IPS-18c (cell line): ENCODE results near the gene ZNF768.

ENCODE experiments used
- H3K4me3 ChIP-seq: 2 replicates; pipeline ENCODE4 v1.7.0; 2013; ENCODE audit warnings: low read depth, mild to moderate bottlenecking, low read length, moderate library complexity; ENCODE audit not compliant: insufficient read depth
- H3K9me3 ChIP-seq: one replicate; pipeline ENCODE4 v1.6.1; 2013; ENCODE audit warnings: mild to moderate bottlenecking, low read length, moderate library complexity; ENCODE audit not compliant: control insufficient read depth, insufficient read depth

The ZNF768 gene

DNA sequence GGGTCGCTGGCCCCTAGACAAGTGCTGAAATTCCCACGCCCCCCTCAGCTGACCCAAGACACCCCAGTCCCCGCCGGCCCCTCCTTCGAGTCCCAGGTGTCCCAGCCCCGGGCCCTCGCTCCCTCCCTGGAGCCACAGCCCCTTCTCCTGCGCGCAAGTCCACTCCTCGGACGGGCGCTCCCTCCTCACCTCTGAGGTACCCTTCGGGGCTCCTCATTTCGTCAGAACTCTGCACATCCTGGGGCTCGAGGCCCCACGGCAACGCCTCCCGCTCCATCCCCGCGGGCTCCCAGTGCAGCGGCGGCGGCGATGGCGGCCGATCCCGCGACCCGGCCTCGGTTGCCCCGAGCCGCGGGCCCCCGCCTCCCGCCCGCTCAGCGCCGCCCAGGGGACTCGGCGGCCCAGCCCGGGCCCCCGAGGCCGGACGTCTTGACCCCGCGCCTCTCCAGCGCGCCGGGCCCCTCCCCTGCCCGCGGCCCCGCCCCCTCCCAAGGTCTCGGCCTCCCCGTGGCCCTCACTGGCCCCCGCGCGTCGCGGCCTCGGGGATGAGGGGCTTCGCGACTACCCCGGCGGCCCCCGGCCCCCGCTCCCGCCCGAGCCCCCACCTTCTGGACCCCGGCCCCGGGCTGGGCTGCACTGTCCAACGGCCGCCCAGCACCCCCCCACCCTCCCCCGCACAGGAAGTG lies at the start of gene ZNF768:
TSS of gene ZNF768 (minus strand) at position 430 of the 686 bp plus-strand sequence. CDS start at position 277, 153 bp downstream.
- Histone ChIP-seq H3K4me3 (peak within 1 kb of the TSS; percentile 78), H3K9me3 (no peaks in the 10 kb centered on the region)

DNA sequence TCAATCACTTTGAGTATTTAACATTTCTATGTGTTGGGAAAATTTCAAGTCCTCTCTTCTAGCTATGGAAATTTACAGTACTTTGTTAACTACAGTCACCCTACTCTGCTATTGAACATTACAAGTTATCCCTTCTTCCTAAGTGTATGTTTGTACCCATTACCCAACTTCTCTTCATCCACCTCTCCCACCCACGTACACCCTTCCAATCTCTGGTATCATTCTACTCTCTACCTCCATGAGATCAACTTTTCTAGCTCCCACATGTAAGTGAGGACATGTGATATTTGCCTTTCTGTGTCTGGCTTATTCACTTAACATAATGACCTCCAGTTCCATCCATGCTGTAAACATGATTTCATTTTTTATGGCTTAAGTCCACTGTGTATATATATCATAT lies 48.3 kb upstream of the ZNF768 start:
- Histone ChIP-seq H3K4me3 (no peak overlapping the region), H3K9me3 (no peaks in the 10 kb centered on the region)

DNA sequence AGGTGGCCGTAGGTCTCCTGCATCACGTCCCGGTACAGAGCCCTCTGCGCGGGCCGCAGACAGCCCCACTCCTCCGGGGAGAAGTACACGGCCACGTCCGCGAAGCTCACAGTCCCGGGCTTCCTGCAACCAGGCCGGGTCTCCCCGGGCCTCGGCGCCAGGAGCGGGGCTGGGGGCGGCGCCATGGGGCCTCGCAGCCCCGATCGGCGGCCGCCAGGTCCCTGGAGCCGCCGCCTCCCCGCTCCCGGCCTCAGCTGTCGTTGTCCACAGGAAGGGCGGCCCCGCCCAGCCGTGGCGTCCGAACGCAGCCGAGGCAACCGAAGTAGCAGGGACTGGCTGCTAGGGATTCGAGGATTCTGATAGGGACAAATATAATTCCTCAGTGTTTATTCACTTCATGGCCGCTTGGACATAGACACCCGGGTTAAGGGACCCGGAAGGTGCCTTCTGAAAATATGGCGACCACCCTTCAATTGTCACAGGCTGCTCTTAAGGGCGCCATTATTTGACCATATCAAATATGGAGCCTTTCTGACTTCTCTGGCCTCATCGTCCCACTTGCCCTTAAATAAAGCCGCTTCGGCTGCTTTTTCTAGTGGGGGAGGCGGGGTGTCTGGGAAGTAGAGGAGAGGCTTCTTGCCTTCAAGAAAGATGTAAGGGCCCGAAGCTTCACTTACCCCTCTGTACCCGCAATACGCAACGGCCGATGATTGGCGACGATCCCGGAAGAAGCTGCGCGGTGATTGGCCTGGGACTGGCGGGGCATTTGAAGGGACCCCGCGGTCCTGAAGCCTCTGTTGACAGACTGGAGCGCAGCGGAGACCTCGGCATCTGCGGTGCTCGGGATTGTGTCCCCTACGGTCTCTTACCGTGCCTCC lies 45.3 kb upstream of the ZNF768 start, which contains the start of gene ZNF688:
TSS of gene ZNF688 (minus strand) at position 270 of the 878 bp plus-strand sequence. CDS start at position 185, 85 bp downstream.
- Histone ChIP-seq H3K4me3 (peak within 1 kb of the TSS; percentile 70), H3K9me3 (no peaks in the 10 kb centered on the region)

DNA sequence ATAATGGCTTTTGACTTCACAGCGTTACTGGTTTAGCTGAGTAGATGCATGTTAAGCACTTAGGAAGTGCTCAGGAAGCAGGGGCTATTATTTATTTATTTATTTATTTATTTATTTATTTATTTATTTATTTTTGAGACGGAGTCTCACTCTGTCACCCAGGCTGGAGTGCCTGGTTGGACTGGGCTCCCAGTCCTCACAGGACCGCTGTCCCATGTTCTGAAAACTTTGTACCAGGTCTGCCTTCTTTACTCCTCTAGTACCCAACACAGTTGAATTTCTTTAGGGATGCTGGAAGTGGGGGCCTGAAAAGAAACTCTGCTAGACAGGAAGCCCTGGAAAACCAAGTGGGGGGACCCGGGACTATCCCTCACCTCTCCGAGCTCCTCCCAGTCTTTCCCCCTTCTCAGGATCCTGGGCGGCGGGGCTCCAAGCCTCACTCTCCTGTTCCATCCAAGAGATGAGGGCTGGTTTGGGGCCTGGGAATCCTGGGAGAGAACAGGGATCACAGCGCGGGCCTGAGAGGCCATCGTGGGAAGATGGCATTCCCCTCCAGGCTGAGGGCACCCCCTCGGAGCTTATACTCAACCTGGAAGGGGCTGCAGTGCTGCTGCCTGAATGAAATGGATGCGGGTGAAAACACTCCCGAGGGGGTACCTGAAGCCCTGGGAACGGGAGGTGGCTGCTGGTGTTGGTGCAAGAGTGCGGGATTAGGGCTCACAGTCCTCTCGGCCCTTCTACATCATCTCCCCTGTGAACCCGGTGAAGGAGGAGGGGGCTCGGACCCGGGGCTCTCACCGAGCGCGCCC lies 44.5 kb upstream of the ZNF768 start:
- H3K4me3 ChIP-seq = peak overlapping the region; percentile 70
- no peaks in the 10 kb centered on the region for H3K9me3 ChIP-seq

- no peaks in the 10 kb centered on the region for H3K9me3 ChIP-seq
- H3K4me3 ChIP-seq = no peak overlapping the region; the same call in 1 of the 2 replicates
Measured at GRCh38 chr16:30569746-30570635, 43.6 kb upstream of the ZNF768 start.

GRCh38 chr16:30569281-30569680 lies 42.9 kb upstream of the ZNF768 start:
- no peak overlapping the region for H3K4me3 ChIP-seq
- H3K9me3 ChIP-seq = no peaks in the 10 kb centered on the region

DNA sequence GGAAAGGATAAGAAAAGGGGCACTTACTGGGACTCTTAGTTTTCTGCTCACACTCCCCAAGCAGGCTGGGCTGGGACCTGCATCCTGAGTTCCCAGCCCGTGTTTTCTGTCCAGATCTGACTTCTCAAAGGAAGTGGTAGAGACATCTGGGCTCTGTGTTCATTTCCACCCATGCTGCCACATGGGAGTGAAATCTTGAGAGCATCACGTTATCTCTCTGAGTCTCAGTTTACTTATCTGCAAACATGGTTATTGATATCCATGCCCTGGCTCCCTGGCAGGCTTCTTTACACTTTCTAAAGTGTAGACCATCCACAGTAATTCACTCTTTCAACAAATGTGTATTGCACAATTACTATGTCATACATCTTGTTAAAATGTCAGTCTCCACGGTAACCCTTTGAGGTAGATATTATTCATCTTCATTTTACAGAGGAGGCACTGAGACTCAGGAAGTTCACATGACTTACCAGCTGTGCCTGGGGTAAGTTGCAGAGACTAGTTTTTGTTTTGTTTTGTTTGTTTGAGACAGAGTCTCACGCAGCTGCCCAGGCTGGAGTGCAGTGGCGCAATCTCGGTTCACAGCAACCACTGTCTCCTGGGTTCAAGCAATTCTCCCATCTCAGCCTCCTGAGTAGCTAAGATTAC lies 41.7 kb upstream of the ZNF768 start:
- H3K9me3 ChIP-seq = no peaks in the 10 kb centered on the region
- no peak overlapping the region for H3K4me3 ChIP-seq

DNA sequence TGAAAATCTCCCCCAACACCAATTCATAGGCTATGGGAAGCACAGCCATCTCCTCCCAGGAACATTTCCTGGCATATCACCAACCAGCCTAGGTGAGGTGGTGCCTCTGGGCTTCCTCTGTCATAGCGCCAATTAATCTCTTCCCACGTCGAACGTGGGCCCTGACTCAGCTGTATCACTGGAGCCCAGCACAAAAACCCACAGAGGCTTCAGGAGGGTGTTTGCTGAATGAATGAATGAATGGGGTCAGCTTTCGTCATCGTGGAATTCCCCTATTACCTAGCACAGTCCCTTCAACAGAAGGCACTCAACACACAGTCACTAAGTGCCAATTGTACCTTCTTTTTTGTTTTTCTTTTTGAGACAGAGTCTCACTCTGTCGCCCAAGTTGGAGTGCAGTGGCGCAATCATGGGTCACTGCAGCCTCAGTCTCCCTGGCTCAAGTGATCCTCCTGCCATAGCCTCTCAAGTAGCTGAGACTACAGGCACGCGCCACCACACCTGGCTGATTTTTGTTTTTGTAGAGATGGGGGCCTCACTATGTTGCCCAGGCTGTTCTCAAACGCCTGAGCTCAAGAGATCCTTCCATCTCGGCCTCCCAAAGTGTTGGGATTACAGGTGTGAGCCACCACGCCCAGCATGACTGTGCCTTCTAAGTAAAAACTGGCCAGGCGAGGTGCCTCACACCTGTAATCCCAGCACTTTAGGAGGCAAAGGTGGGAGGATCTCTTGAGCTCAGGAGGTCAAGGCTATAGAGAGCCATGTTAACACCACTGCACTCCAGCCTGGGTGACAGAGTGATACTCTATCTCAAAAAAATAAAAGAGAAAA lies 41.0 kb upstream of the ZNF768 start:
- H3K9me3 ChIP-seq = no peaks in the 10 kb centered on the region
- H3K4me3 ChIP-seq = no peak overlapping the region

- no peak overlapping the region for H3K4me3 ChIP-seq
- H3K9me3 ChIP-seq = no peaks in the 10 kb centered on the region
Measured at GRCh38 chr16:30566531-30566930, 40.2 kb upstream of the ZNF768 start.

GRCh38 chr16:30565984-30566383 lies 39.6 kb upstream of the ZNF768 start:
- H3K4me3 ChIP-seq = no peak overlapping the region
- H3K9me3 ChIP-seq = no peaks in the 10 kb centered on the region

GRCh38 chr16:30565526-30565925 lies 39.2 kb upstream of the ZNF768 start:
- H3K4me3 ChIP-seq = no peak overlapping the region
- no peaks in the 10 kb centered on the region for H3K9me3 ChIP-seq

DNA sequence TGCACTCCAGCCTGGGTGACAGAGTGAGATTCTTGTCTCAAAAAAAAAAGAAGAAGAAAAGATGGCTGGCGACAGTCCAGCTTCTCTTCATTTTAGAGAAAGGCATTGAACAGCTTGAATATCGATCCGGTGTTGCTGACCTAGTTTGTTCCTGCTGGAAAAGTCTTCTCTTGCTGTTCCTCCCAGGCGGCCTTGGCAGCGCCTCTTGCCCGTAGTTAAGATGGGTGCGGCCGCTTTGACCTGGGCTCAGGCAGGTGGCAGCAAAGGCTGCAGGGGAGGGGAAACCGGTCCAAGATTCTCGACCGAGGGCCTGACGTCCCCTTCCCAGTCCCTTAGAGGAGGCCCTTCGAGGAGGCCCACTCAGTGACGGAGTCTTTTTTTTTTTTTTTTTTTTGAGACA lies 35.7 kb upstream of the ZNF768 start:
- H3K9me3 ChIP-seq = no peaks in the 10 kb centered on the region
- H3K4me3 ChIP-seq = no peak overlapping the region

DNA sequence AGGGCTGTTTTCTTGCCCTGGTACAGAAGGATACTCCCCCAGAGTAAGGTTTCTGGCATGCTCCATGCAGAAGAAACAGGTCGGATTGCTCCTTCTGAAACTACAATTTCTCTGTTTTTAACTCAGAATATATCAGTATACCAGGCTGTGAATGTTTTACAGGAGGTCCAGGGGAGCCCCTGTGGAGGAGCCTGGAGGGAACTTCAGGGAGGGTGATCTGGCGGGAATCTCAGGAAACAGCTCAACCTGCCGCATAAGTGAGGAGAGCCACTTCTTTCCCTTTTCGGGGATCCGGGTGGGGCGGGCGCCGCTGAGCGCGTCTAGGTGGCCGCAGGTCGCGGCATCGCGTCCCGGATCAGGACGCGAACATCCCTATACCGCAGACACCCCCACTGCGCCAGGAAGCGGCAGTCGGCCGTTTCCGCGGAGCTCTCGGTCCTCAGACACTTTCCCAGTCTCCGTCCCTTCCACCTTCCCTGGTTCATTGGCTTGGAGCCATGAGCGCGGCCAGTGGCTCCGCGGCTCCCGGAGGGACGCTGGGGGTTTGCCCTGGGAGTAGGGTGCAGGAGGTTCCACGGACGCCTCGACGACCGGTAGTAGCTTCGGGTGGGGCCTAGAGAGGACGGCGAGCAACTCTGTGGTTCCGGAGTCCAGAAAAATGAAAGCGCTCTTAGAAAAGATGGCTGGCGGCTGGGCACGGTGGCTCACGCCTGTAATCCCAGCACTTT lies 34.9 kb upstream of the ZNF768 start:
- H3K4me3 ChIP-seq = peak overlapping the region; percentile 6; the same call in 1 of the 2 replicates
- no peaks in the 10 kb centered on the region for H3K9me3 ChIP-seq

GRCh38 chr16:30559690-30560089 lies 33.3 kb upstream of the ZNF768 start:
- H3K4me3 ChIP-seq = no peak overlapping the region
- H3K9me3 ChIP-seq = no peaks in the 10 kb centered on the region
